CD4-positive, alpha-beta T cell treated with Interleukin-2 at 100 ng/mL for 4 hours (primary cell): ENCODE measurements around the gene RECQL5.
"Not testable (repeated sequence)": the region's sequence is repeated elsewhere in the genome, so short reads cannot be mapped to it uniquely, and the experiment has no call there.

Experiments
- DNase-seq: peaks from one replicate; pipeline ENCODE4 v3.0.0-alpha.2; 2020; ENCODE audit warnings: low spot score

The RECQL5 gene

DNA sequence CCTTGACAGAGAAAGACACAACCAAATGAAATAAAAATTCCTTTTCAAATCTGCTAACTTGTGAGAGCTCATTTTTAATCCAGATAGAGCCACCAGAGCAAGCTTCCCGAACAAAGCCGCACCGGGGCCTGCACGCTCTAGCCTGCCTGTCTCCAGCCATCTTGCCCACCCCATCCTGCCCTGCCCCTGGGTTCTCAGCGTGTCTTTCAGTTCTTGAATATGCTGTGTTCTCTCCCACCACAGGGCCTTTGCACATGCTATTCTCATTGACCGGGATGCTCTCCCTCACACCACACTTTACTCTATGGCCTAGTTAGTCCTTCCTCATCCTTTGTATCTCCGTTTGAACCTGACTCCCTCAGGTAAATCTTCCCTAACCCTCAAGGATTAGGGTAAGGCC, 19.0 kb downstream of the RECQL5 start:
- DNase-seq, result no peak

DNA sequence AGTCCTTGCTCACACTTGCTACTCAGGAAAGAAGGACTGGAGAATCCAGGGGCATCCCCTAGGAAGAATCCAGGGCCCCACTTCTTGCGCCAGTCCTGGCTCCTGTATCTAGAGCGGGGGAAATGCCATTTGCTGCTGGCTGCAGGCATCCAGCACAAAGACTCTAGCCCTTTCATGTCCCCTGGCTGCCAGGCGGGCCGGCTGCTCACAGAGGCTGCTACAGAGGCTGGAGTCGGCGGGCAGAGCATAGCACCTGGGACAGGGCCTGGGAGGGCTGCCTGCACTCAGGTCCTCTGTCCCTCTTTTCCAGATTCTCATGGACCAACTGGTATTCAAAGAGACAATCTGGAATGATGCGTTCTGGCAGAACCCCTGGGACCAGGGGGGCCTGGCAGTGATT, 19.9 kb downstream of the RECQL5 start:
- no peak for DNase-seq

DNA sequence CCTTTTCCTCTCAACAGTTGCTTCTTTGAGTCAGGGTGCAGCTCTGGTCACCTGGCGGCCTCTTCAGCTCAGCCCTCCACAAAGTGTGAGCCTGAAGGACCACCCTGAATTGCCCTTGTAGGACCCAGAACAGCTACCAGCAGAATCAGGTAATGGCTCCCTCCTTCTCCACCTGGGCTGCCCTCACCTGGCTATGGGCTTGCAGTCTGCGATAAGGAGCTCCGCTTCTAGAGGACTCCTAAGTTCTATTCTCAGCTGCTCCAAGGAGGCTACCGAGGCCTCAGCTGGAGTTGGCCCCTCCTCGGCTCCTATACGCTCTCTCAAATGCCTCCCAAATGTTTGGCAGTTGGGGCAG, 20.3 kb downstream of the RECQL5 start:
- no peak for DNase-seq

DNA sequence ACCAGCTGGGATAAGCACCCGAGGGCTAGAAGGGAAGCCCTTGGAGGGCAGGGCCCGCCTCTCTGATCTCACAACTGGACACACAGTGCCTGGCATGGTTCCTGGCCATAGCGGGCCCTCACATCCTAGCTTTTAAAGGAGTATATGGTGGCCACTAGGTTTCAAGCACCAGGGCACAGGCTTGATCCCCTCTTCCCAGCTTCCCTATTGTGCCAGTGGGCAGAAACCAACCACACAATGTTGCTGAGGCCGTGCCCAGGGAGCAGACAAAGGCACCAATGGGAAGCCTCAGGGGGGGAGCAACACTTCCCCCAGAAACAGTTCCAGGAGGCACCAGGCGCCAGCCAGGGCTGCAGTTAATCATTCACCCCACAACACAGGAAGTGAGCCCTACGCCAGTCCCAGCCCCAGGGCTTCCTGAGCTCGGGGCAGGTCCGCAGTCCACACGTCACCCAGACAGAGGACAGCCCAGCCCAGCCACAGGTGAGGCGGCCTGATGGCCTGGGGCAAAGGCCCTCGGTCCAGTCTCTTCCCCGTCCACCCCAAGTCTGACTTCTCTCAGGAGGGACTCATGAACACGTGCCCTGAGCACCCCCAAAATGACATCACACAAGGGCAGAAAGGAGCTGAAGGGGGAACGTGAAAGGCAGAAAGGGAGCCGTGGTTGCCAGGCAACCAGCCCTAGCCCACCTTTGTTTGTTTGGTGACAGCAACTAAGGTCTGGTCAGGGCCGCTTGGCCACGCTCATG, 20.9 kb downstream of the RECQL5 start:
- DNase-seq, result peak; percentile 10

DNA sequence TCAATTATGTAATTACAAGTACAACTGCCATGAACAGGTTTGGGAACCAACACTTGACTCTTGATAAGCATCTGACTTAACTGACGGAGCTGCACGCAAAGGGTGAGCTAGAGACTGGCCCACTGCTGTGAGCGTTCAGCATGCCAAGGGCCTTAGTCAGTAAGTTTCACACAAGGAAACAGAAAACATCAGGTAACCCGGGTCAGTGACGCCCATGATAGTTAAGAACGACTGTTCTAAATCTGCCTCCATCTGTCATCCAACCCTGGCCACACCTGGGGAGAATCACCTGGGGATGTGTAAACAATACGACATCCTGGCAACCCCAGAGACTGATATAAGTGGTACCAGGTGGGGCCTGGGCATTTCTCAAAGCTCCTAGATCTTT, 21.5 kb downstream of the RECQL5 start:
- no peak for DNase-seq

DNA sequence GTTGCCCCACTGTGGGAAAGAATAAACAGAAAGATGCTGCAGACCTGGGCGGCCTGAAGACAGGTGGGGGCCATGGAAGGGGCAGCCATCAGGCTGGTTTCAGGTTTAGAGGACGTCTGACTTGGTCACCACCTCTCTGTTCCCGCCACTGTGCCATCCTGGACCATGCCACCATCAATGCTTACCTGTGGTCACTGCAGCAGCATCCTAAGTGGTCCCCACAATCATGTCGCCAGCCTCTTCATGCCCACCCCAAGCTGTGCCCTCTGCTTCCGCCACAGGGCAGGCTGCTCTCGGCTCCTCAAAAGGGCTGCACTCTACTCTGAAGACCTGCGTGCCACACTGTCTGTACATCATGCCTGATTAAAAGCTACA, 23.3 kb downstream of the RECQL5 start:
- no peak for DNase-seq

DNA sequence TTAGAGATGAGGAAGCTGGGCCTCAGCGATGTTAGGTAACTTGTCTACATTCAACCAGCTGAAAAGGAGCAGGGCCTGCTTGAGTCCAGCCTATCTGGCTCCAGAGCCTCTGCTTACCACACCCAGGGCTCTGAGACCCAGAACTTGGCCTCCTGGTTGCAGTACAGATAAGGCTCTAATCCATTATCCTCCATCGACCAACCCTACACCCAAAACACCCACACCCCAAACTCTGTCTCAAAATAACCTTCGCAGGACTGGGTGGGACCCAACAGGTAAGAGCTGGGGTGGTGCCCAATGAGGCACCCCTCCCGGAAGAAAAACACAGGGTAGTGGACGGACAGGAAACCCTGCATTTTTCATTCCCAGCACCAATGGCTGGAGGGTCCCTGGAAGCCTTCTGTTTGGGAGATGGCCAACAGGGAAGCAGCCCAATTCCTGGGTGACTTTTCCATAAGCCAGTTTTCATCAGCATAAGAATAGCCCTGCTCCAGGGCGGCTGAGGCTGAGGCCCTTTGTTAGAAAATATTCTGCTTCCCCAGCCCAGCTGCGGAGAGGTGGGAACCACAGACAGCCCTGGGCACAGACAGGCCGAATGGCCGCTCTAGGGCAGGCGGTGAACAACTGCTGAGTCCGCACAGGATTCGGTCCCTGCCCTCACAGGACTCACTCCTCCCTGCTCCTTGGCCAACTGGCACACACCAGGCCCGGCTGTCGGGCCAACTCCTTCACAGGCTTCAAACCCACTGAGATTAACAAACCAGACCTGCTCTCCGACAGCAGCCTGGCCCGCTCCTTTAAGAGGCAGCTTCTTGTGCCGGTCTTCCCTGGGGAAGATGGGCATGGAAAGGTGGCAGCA, 23.9 kb downstream of the RECQL5 start:
- DNase-seq, result no peak

DNA sequence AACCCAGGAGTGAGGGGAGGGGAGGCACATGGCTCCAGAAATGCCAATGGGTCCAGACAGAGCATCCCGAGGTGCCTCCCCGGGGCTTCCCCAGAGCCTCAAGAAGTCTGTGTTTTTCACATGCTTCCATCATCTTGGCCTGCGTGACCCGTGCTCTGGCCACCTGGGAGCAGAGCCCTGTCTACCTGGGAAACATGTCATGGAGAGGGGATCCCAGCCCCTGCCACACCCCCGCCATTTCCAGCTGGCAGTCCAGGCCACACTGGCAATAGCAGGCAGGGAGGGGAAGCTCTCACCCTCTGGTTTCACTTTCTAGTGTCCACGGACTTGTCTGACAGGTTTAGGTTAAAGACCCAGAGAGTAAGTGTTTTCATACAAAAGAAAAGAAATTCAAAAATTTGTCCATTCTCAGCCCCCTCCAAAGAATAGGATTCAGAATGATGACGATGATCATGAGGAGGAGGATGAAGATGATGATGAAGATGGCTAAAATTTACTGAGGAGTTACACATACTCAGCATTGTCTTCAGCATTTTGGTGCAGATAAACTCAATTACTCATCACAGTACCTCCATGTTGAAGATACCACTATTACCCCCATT, 24.7 kb downstream of the RECQL5 start:
- DNase-seq, result no peak

DNA sequence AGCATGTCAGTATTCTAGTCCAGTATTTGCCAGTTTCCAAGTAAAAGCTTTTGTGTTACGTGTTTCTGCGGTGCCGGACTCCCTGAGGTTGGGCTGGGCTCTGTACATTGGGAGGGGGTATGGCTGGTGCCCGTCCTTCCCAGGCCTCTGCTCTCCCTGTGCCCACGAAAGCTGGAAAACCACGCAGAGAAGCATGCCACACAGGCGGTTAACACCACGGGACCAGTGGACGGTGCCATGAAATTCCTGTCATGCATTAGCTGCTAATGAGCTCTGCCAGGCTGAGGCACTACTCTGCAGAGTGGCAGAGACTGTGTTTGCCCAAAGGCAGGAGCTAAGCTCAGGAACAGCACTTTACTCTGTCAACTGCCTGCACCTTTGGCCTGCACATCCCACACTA, 25.6 kb downstream of the RECQL5 start:
- no peak for DNase-seq

DNA sequence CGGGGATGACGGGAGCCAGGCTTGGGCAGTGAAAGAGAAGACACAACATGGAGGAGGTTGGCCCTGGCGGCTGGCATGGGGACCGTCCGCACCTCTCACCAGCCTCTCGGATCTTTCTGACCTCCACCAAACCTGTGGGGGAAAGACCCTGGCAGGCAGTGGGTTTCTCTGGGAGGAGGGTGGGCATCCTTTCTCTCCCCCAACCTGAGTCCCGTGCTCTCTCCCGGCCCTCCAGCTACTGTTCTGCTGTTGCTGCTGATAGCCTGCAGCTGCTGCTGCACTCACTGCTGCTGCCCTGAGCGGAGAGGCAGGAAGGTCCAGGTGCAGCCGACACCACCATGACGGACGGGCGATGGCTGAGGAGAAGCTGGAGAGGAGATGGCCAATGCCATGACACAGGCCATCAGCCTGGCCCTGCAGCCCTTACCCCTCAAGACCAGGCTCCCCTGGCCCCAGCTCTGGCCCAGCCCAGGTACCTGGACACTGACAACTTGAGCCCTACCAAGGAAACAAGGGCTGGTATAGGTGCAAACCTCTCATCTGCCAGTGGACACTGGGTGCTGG, 26.3 kb downstream of the RECQL5 start:
- DNase-seq, result no peak

DNA sequence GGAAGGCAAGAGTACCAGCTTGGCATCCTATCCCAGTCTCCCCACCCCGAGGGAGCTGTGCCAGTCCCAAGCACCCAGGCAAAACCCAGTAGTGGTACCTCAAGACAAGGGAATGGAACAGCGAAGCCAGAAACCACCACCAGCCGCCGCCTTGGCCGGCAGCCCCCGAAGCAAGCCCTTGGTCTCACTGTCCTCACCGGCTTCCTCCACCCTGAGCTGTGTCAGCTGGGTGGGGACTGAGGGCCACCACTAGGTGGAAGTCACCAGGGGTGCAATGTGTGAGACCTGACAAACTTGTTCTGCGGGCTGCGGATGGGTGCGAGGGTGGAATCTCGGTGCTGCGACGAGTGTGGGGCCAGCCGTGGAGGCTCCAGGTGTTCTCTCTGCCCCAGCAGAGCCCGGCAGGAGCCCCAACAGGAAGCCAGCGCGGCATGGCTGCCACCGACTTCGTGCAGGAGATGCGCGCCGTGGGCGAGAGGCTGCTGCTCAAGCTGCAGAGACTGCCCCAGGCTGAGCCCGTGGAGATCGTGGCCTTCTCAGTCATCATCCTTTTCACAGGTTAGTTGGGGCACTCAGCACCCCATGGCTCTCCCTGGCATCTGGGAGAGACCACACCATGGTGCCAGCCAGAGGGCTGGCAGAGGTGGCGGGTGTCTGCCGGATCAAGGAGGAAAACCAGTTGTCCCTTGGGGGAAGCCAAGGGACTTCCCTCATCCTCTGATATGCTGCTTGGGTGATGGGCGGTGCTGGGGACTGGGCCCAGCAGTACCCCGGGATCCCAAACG, 27.0 kb downstream of the RECQL5 start:
- DNase-seq, result no peak

DNA sequence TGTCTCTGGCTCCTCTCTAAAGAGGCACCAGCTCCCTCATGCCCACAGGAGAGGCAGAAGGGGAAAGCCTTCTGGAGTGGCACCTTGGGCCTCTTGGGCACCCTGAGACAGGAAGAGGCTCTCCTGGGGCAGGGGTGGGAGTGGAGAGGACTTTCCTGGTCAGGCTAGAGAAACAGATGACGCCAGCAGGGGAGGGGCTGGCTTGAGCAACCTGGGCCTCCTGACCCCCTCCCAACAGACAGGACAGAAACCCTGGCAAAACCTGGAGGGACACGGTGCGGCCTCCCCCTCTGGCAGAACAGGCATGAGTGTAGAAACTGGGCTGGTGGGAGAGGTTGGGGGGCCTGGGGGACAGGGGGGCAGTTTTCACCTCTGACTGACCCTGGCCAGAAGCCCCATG, 27.6 kb downstream of the RECQL5 start:
- DNase-seq, result no peak

DNA sequence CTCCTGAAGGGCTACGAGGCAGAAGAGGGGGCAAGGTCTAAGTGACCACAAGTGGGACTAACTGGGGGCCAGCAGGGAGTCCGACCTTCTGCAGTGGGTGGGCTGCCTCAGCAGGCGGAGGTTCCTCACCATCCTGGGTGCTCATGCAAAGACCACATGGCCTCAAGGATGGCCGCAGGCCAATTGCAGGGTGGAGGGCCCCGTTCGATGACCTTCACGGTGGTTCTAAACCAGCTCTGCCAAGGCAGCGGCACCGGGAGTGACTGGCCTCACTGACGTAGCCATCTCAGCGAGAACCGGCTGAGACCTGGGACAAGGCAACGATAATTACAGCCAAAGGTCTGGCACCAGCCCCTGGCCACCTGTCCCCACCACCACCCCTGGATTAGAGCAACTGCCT, 28.1 kb downstream of the RECQL5 start:
- DNase-seq, result no peak

DNA sequence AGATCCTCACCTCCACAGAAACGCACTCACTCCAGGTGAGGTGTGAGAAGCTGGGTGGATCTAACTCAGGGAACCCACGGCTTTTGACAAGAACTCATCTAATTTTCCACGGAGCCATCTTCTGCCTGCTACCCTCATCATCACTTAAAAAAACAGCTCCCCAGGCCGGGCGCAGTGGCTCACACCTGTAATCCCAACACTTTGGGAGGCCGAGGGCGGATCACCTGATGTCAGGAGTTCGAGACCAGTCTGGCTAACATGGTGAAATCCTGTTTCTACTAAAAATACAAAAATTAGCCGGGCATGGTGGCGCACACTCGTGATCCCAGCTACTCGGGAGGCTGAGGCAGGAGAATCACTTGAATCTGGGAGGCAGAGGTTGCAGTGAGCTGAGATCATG, 28.9 kb downstream of the RECQL5 start:
- DNase-seq, result not testable (repeated sequence)

DNA sequence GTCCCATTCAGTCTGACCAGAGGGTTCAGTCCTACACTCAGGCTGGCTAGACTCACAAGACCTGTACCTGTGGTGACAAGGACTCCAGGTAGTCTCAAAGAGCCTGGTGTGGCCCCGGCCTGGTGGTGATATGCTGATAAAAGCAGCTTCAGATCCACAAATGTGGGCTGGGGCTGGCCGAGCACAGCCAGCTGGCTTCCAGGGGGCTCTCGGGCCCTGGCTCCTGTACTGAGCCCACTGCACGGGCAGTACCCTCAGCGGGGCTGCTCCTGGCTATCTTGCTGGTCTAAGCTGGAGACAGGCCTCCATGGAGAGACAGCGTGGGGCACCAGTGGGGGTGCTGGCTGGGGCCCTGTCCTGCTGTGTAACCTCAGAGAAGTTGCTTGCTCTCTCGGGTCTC, 29.4 kb downstream of the RECQL5 start:
- no peak for DNase-seq

DNA sequence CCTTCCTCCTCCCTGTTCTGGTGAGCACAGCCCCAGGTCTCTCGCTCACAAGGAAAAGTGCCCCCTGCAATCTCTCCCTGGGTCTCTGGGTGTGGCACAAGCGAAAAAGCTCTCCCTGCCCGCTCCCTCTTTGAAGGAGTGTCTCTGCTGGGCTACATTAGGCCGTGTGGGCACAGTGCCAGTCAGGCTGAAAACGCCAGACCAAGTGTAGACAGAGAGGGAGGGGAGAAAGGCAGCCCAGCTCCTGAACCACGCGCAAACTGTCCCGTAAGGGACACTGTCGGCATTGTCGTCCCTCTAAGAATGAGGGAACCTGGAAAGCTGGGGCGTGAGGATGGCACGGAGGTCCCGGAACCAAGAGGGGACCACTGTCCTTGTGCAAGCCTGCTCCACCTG, 29.8 kb downstream of the RECQL5 start:
- DNase-seq, result no peak

DNA sequence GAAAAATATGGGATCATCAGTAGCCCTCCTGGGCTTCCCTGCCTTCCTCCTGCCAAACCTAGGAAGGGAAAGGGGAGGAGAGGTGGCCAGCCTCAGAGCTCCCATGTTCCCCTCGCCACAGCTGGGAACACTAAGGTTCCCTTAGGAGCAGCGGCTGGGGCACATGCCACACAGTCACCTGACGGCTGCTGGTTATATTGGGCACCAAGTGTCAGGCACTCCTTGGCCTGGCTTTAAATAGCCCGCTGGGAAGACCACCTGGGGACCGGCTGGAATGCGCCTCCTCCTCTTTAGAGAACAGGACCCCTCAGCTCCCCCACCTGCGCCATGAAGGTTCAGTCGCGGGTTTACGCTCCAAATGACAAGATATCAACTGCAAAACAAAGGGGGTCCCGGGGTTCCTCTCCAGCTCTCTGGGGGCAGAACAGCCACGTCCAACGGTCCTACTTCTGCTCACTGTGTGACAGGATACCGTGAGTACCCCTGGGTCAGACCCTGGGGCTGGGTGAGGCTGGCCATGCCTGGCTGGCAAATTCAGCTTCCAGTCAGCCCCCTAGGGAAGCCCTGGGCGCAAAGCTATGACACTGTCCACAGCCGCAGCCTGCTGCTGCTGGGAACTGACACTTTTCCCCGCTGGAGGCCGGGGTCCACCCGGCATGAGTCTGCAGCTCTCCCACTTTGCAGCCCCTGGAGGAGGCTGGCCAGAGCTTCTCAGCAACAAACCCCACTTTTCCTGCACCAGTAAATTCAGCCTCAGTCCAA, 30.4 kb downstream of the RECQL5 start:
- DNase-seq, result no peak

DNA sequence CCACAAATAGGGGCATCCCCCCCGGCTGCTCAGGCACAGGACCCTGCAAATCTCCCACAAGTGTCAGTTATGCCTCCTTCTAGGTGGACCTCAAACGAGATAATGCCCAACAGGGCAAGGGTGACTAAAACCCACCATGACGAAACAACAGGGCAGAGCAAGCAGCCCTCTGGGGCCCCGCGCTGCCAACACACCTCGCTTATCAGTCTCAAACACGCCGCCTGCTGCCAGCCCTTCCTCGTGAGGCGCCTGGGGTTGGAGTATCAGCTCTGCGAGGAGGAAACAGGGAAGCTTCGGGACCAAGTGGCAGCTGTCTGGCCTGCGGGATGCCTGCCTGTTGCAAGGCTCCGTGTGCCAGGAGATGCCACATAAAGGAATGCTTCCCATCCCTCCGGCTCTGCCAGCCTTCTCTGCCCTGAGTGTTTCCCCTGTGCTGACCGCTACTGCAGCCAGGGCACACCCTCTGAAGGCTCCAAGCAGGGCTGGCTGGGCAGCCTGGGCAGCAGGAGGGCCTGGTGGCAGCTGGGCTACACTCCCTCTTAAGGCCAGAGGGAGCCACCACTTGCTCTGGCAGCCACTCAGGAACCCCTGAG, 31.2 kb downstream of the RECQL5 start:
- no peak for DNase-seq

DNA sequence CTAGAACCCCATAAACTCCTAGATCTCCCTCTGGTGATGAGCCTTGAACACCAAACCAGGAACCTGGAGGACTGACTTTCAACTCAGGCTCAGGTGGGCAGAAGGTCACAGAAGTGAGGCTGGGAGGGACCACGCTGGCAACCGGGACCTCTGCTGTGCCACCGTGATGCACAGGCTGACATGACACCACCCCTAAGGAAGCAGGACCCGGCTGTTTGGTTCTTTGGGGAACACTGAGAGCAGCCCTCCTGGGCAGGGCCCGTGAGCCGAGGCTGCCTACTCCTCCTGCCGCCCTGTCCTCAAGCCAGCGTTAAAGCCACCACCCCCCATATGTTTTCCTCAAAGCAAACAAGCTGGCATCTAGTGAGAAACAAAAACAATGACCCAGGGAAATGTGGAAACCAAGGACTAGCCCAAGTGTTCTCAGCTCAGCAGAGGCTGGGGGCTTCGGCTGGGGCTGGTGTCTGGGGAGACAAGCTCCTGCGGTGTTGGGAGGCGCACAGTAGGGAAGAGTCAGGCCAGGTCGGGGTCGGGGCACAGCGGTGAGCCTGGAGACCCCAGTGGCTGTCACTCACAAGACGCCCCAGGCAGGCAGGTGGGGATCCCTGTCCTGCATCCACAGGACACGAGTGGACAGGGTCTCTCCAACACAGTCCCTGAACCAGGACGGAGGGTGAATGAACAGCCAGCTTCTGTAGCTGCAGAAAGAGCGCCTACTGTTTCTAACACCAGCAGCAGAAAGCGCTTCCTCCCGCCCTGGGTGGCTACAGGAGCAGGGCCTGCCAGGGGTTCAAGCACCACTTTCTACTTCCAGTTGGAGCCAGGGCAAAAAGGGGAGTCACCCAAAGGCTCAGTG, 32.0 kb downstream of the RECQL5 start:
- no peak for DNase-seq

DNA sequence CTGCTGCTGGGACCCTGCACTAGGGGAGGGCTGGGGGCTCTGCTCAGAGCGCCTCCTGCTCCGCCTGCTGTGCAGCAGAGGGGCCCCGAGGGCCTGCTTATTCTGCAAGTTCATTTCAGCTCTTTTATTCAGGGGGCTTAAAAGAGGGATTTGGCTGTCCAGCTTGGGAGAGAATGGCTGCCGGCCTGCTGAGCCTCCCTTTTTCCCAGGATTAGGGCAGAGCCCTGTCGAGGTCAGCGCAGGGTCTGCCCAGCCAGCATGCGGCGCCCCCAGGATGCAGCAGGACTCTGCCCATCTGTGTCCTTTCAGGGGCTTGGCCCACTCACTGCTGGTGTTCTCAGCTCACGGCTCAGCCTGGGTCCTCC, 32.6 kb downstream of the RECQL5 start:
- DNase-seq, result no peak
